ENCODE measurements around the gene SRSF11.

DNA sequence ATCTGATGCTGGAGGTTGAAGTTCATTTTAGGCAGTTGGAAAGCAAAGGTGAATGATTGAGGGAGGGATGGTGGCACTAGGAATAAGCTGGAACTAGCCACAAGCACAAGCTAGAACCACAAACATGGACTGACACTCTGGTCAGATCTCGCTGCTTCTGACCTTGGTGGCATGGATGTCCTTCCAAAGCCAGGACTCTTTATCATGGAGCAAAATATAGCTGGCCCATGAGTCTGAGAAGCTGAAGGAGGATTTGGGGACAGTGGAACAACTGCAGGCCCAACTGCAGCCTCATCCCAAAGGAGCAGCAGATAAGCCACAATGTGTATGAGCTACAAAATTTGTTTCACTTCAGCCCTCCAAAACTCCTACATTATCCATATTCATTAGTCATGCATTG, 35.5 kb downstream of the SRSF11 start:
- TF ChIP-seq POLR2A (IDR thresholded peaks at IDR 0.05) = no peak
- TF ChIP-seq, protein P1, sequence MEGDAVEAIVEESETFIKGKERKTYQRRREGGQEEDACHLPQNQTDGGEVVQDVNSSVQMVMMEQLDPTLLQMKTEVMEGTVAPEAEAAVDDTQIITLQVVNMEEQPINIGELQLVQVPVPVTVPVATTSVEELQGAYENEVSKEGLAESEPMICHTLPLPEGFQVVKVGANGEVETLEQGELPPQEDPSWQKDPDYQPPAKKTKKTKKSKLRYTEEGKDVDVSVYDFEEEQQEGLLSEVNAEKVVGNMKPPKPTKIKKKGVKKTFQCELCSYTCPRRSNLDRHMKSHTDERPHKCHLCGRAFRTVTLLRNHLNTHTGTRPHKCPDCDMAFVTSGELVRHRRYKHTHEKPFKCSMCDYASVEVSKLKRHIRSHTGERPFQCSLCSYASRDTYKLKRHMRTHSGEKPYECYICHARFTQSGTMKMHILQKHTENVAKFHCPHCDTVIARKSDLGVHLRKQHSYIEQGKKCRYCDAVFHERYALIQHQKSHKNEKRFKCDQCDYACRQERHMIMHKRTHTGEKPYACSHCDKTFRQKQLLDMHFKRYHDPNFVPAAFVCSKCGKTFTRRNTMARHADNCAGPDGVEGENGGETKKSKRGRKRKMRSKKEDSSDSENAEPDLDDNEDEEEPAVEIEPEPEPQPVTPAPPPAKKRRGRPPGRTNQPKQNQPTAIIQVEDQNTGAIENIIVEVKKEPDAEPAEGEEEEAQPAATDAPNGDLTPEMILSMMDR (IDR thresholded peaks at IDR 0.05) = no peak
- no peak for TF ChIP-seq EP300 (IDR thresholded peaks at IDR 0.05)
